ENCODE results near the gene PRR23A. TPM values are rescaled to one million over a fixed set of nuclear protein-coding genes. Genes with fewer than 3 reads are reported as not detected.

Gene PRR23A
- total RNA-seq, 1 experiment from 2014 or later = not detected

DNA sequence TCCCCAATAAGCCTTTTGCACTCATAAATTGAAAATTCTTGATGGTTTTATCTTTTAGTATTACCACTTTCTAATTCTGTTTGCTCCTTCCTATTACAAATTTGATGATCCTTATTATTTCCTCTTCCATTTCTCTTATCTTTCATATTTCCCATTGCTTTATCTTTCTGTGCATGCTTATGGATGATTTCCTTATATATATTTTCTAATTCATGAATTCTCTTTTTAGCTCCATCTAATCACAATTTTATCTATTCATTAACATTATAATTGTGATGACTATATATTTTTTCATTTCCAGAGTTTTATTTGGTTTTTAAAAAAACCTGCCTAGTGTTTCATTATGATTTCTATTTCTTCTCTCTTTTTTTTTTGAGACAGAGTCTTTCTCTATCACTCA is 41.1 kb downstream of the PRR23A start (continued):
- no peak for TF ChIP-seq IRF1 (CRISPR knock-in tag; IDR thresholded peaks at IDR 0.05)
- TF ChIP-seq, protein P1, sequence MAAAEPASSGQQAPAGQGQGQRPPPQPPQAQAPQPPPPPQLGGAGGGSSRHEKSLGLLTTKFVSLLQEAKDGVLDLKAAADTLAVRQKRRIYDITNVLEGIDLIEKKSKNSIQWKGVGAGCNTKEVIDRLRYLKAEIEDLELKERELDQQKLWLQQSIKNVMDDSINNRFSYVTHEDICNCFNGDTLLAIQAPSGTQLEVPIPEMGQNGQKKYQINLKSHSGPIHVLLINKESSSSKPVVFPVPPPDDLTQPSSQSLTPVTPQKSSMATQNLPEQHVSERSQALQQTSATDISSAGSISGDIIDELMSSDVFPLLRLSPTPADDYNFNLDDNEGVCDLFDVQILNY (CRISPR knock-in tag; IDR thresholded peaks at IDR 0.05) = no peak
- no peak for TF ChIP-seq NFE2L1 (CRISPR knock-in tag; IDR thresholded peaks at IDR 0.05)
- TF ChIP-seq SP1 (CRISPR knock-in tag; conservative IDR thresholded peaks at IDR 0.05) = no peak
- no peak for TF ChIP-seq ZNF219 (CRISPR knock-in tag; IDR thresholded peaks at IDR 0.05; ENCODE audit: borderline replicate concordance)
- TF ChIP-seq ARID4B (CRISPR knock-in tag; IDR thresholded peaks at IDR 0.05; ENCODE audit: borderline replicate concordance) = no peak
- no peak for TF ChIP-seq NR3C1 (CRISPR knock-in tag; conservative IDR thresholded peaks at IDR 0.05; ENCODE audit: low read depth)
- TF ChIP-seq ETV6 (CRISPR knock-in tag; IDR thresholded peaks at IDR 0.05) = no peak
- TF ChIP-seq, protein P2, sequence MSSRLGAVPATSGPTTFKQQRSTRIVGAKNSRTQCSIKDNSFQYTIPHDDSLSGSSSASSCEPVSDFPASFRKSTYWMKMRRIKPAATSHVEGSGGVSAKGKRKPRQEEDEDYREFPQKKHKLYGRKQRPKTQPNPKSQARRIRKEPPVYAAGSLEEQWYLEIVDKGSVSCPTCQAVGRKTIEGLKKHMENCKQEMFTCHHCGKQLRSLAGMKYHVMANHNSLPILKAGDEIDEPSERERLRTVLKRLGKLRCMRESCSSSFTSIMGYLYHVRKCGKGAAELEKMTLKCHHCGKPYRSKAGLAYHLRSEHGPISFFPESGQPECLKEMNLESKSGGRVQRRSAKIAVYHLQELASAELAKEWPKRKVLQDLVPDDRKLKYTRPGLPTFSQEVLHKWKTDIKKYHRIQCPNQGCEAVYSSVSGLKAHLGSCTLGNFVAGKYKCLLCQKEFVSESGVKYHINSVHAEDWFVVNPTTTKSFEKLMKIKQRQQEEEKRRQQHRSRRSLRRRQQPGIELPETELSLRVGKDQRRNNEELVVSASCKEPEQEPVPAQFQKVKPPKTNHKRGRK (CRISPR knock-in tag; IDR thresholded peaks at IDR 0.05; ENCODE audit: borderline replicate concordance) = no peak
- TF ChIP-seq TP53 (CRISPR knock-in tag; IDR thresholded peaks at IDR 0.05) = no peak
- TF ChIP-seq NR1H2 (CRISPR knock-in tag; IDR thresholded peaks at IDR 0.05) = no peak

- ChIA-PET CTCF (interaction anchor here (0.8 to 1.8 kb wide), 2 partner anchors 15 to 28 kb away, joined by 3 to 4 read pairs; no protein-coding TSS in a partner anchor), POLR2A (no interaction called here)
- no peak for DNase-seq (ENCODE audit: low spot score)
- TF ChIP-seq NR1H2 (CRISPR knock-in tag; IDR thresholded peaks at IDR 0.05) (no peak), ETV6 (CRISPR knock-in tag; IDR thresholded peaks at IDR 0.05) (no peak), FOXK1 (CRISPR knock-in tag; IDR thresholded peaks at IDR 0.05) (no peak), ZNF121 (CRISPR knock-in tag; IDR thresholded peaks at IDR 0.05) (no peak), JAZF1 (CRISPR knock-in tag; IDR thresholded peaks at IDR 0.05) (no peak), ZNF317 (CRISPR knock-in tag; IDR thresholded peaks at IDR 0.05; ENCODE audit: borderline replicate concordance, low read depth) (no peak), SMAD4 (CRISPR knock-in tag; IDR thresholded peaks at IDR 0.05) (no peak), E2F4 (CRISPR knock-in tag; IDR thresholded peaks at IDR 0.05; ENCODE audit: borderline replicate concordance, low read depth) (no peak), FOXP1 (CRISPR knock-in tag; IDR thresholded peaks at IDR 0.05; ENCODE audit: borderline replicate concordance) (no peak), MXD4 (CRISPR knock-in tag; IDR thresholded peaks at IDR 0.05; ENCODE audit: borderline replicate concordance) (no peak), ZNF416 (CRISPR knock-in tag; IDR thresholded peaks at IDR 0.05) (no peak), RORB (CRISPR knock-in tag; IDR thresholded peaks at IDR 0.05) (no peak)
- TF ChIP-seq, protein P3, sequence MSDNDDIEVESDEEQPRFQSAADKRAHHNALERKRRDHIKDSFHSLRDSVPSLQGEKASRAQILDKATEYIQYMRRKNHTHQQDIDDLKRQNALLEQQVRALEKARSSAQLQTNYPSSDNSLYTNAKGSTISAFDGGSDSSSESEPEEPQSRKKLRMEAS (CRISPR knock-in tag; IDR thresholded peaks at IDR 0.05) = no peak
- Mint-ChIP-seq H3K4me1 (peaks cover 3% of the 10 kb centered on the region; the same call in 1 of the 2 replicates), H3K27me3 (ENCODE audit: low read depth) (peaks cover 38% of the 10 kb centered on the region), H3K9me3 (peaks cover 26% of the 10 kb centered on the region), H3K27ac (no peak overlapping the region), H3K36me3 (peaks cover 9% of the 10 kb centered on the region; the same call in 1 of the 2 replicates), H3K4me3 (no peak overlapping the region)
- ATAC-seq = no peak
These were observed 41.8 kb downstream of the PRR23A start for GRCh38 chr3:138964264-138964663.
